ENCODE measurements around the gene RFTN1. TPM values are rescaled to one million over a fixed set of nuclear protein-coding genes. Genes with fewer than 3 reads are reported as not detected.

Gene RFTN1
- total RNA-seq, 1 experiment from 2014 or later = 2.2 TPM

DNA sequence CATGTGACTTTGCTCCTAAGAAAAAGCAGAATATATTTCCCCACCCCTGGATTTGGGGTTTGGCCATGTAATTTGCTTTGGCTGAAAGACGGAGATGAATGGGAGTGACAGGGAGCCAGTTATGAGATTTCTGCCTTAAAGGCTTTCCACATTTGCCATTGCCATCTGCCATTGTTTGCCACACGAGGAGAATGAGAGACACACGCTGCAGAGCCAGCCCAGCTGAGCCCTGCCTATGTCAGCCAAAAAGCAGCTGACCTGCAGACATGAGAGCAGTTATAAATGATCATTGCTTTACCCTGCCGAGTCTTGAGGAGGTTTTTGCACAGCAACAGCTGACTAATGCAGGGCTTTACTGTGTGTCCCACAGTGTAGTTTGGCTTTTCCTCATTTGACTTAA lies 40.6 kb upstream of the RFTN1 start:
- Histone ChIP-seq H3K4me2 (ENCODE audit: insufficient read depth, insufficient read length, low read length) (no peak overlapping the region), H4K5ac (ENCODE audit: insufficient read length, low read depth, low read length) (no peak overlapping the region), H2BK5ac (ENCODE audit: insufficient read length, low read length) (no peak overlapping the region), H3K23me2 (ENCODE audit: insufficient read length, low read depth, low read length, poor library complexity, severe bottlenecking) (no peaks in the 10 kb centered on the region), H3K9me3 (ENCODE audit: control insufficient read depth, low read depth, low read length) (no peaks in the 10 kb centered on the region), H3K14ac (ENCODE audit: insufficient read depth, low read length) (no peak overlapping the region), H3K27ac (ENCODE audit: insufficient read length, low read depth, low read length) (no peak overlapping the region), H3T11ph (ENCODE audit: low read length) (no peak overlapping the region), H3K79me1 (ENCODE audit: insufficient read depth, low read depth, low read length, poor library complexity, severe bottlenecking) (no peaks in the 10 kb centered on the region), H4K91ac (ENCODE audit: insufficient read length, low read depth, low read length) (no peak overlapping the region), H3K27me3 (ENCODE audit: insufficient read depth, low read length) (no peaks in the 10 kb centered on the region), H2BK20ac (ENCODE audit: low read depth, low read length, poor library complexity, severe bottlenecking) (no peak overlapping the region), H3K9ac (ENCODE audit: extremely low read depth, insufficient read length, low read length) (no peak overlapping the region), H2AFZ (ENCODE audit: low read length) (no peak overlapping the region), H3K4me1 (ENCODE audit: insufficient read depth, low read length) (peaks cover 2% of the 10 kb centered on the region; the same call in 1 of the 2 replicates), H3K23ac (ENCODE audit: insufficient read length, low read depth, low read length) (no peak overlapping the region), H2AK5ac (ENCODE audit: insufficient read length, low read length) (no peak overlapping the region), H3K79me2 (ENCODE audit: insufficient read depth, low read length) (no peaks in the 10 kb centered on the region), H2BK15ac (ENCODE audit: low read depth, low read length) (no peak overlapping the region), H3K56ac (ENCODE audit: insufficient read length, low read depth, low read length) (no peak overlapping the region), H3K4ac (ENCODE audit: low read depth, low read length) (no peak overlapping the region), H3K18ac (ENCODE audit: insufficient read length, low read depth, low read length) (no peak overlapping the region), H4K20me1 (ENCODE audit: control insufficient read depth, insufficient read depth, insufficient read length) (no peaks in the 10 kb centered on the region), H2BK120ac (ENCODE audit: low read depth, low read length, poor library complexity, severe bottlenecking) (no peak overlapping the region), H4K8ac (replicated peaks; ENCODE audit: insufficient read length, low read depth, low read length) (no peak overlapping the region), H2BK12ac (ENCODE audit: insufficient read length, low read depth, low read length) (no peak overlapping the region)
- H3K27ac Mint-ChIP-seq = no peak overlapping the region
- WGBS (ENCODE audit: extremely low coverage, insufficient read length, low lambda C conversion rate) = no CpG with 5 or more reads among the region's 4 CpGs
- no peaks in the 10 kb centered on the region; the same call in 1 of the 2 replicates for H3K27me3 Mint-ChIP-seq (ENCODE audit: low read depth)
- TF ChIP-seq, protein P1, sequence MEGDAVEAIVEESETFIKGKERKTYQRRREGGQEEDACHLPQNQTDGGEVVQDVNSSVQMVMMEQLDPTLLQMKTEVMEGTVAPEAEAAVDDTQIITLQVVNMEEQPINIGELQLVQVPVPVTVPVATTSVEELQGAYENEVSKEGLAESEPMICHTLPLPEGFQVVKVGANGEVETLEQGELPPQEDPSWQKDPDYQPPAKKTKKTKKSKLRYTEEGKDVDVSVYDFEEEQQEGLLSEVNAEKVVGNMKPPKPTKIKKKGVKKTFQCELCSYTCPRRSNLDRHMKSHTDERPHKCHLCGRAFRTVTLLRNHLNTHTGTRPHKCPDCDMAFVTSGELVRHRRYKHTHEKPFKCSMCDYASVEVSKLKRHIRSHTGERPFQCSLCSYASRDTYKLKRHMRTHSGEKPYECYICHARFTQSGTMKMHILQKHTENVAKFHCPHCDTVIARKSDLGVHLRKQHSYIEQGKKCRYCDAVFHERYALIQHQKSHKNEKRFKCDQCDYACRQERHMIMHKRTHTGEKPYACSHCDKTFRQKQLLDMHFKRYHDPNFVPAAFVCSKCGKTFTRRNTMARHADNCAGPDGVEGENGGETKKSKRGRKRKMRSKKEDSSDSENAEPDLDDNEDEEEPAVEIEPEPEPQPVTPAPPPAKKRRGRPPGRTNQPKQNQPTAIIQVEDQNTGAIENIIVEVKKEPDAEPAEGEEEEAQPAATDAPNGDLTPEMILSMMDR (conservative IDR thresholded peaks at IDR 0.05) = no peak
- DNase-seq = no peak
- peaks cover 11 to 12% of the 10 kb centered on the region in 2 experiments for H3K4me1 Mint-ChIP-seq
- peaks cover 0 to 5% (median 2%) of the 10 kb centered on the region in 3 experiments; a peak in 3 of 7 replicates for H3K36me3 Mint-ChIP-seq (ENCODE audit: insufficient read depth in 1 of 3, low read depth in 3 of 3)
- H3K4me3 Mint-ChIP-seq = no peak overlapping the region
- H3K9me3 Mint-ChIP-seq = no peaks in the 10 kb centered on the region; a peak in 1 of 5 replicates
